HEK293 (cell line): ENCODE results near the gene CYP4F22.
A peak's percentile ranks its signal among the peaks of the same experiment; 100 is the strongest.

Experiments used
- CTCF ChIA-PET: fragments of 350-600 bp; formaldehyde crosslinking; extraction: SDS; loops from one replicate; lab custom pipeline; 2021; ENCODE audit warnings: antibody characterized with exemption; lab: Yijun Ruan, JAX
- POLR2A ChIA-PET: fragments of 300-600 bp; formaldehyde crosslinking; extraction: SDS; loops from one replicate; lab custom pipeline; 2020; ENCODE audit warnings: antibody characterized with exemption, inconsistent platforms; lab: Yijun Ruan, JAX
- H3K27ac ChIP-seq: fragments of 200-500 bp; sonication (Bioruptor generic); 2 replicates; pipeline ENCODE4 v1.5.1; 2014; ENCODE audit warnings: low read depth, low read length, control low read depth, inconsistent platforms; ENCODE audit errors: extremely low read depth
- H3K36me3 ChIP-seq, 2 experiments: fragments of 200-500 bp in 1 of 2; sonication (Bioruptor generic) in 1 of 2; 1 replicate in 1 of 2; 2 replicates in 1 of 2; pipeline ENCODE4 v1.5.1; 2014 to 2017; ENCODE audit warnings: inconsistent platforms in 2 of 2, low read length in 2 of 2; ENCODE audit not compliant: control insufficient read depth in 2 of 2, insufficient read depth in 1 of 2
- H3K4me1 ChIP-seq: fragments of 200-500 bp; sonication (Bioruptor generic); 2 replicates; pipeline ENCODE4 v1.5.1; 2014; ENCODE audit warnings: mild to moderate bottlenecking, low read length, inconsistent platforms; ENCODE audit not compliant: control insufficient read depth, insufficient read depth
- H3K4me3 ChIP-seq: 2 replicates; pipeline ENCODE4 v1.5.1; 2011; ENCODE audit warnings: low read depth, mild to moderate bottlenecking, control low read depth, low read length, moderate library complexity
- H3K9me3 ChIP-seq: fragments of 200-500 bp; sonication (Bioruptor generic); 2 replicates; pipeline ENCODE4 v1.5.1; 2014; ENCODE audit warnings: low read depth, low read length, inconsistent platforms; ENCODE audit not compliant: control insufficient read depth, insufficient read depth
- EGR2 ChIP-seq: fragments of 450-650 bp; formaldehyde crosslinking; IDR thresholded peaks from 2 replicates; pipeline ENCODE4 v1.5.1; 2016; ENCODE audit warnings: low read depth, missing biosample characterization, missing genetic modification characterization
- GLIS1 ChIP-seq: fragments of 450-650 bp; formaldehyde crosslinking; IDR thresholded peaks from 2 replicates; pipeline ENCODE4 v1.5.1; 2016; ENCODE audit warnings: missing biosample characterization, missing genetic modification characterization
- HIC1 ChIP-seq: fragments of 450-650 bp; formaldehyde crosslinking; IDR thresholded peaks from 2 replicates; pipeline ENCODE4 v1.5.1; 2016; ENCODE audit warnings: missing biosample characterization, missing genetic modification characterization
- KLF1 ChIP-seq: fragments of 450-650 bp; formaldehyde crosslinking; IDR thresholded peaks from 2 replicates; pipeline ENCODE4 v1.5.1; 2016; ENCODE audit warnings: missing biosample characterization, missing genetic modification characterization
- KLF8 ChIP-seq: fragments of 450-650 bp; formaldehyde crosslinking; IDR thresholded peaks from 2 replicates; pipeline ENCODE4 v1.5.1; 2016; ENCODE audit warnings: missing biosample characterization, missing genetic modification characterization
- PRDM10 ChIP-seq: fragments of 450-650 bp; formaldehyde crosslinking; IDR thresholded peaks from 2 replicates; pipeline ENCODE4 v1.5.1; 2016; ENCODE audit warnings: missing biosample characterization, missing genetic modification characterization
- SCRT1 ChIP-seq: fragments of 450-650 bp; formaldehyde crosslinking; IDR thresholded peaks from 2 replicates; pipeline ENCODE4 v1.5.1; 2016; ENCODE audit warnings: missing biosample characterization, missing genetic modification characterization, borderline replicate concordance
- SP3 ChIP-seq: fragments of 450-650 bp; formaldehyde crosslinking; IDR thresholded peaks from 2 replicates; pipeline ENCODE4 v1.5.1; 2016; ENCODE audit warnings: missing biosample characterization, missing genetic modification characterization
- ZBTB10 ChIP-seq: fragments of 450-650 bp; formaldehyde crosslinking; IDR thresholded peaks from 2 replicates; pipeline ENCODE4 v1.5.1; 2016; ENCODE audit warnings: missing biosample characterization, missing genetic modification characterization
- ZBTB21 ChIP-seq: fragments of 450-650 bp; formaldehyde crosslinking; IDR thresholded peaks from 2 replicates; pipeline ENCODE4 v1.5.1; 2017; ENCODE audit warnings: missing biosample characterization, missing genetic modification characterization
- ZBTB26 ChIP-seq: fragments of 450-650 bp; formaldehyde crosslinking; optimal IDR thresholded peaks from 2 replicates; pipeline ENCODE3; 2016; ENCODE audit warnings: missing biosample characterization, mild to moderate bottlenecking, missing genetic modification characterization
- ZEB2 ChIP-seq: fragments of 450-650 bp; formaldehyde crosslinking; IDR thresholded peaks from 2 replicates; pipeline ENCODE4 v1.5.1; 2016; ENCODE audit warnings: missing biosample characterization, missing genetic modification characterization
- ZFHX2 ChIP-seq: fragments of 450-650 bp; formaldehyde crosslinking; conservative IDR thresholded peaks from 2 replicates; pipeline ENCODE4 v1.5.1; 2016; ENCODE audit warnings: missing biosample characterization, missing genetic modification characterization
- ZNF24 ChIP-seq: fragments of 450-650 bp; formaldehyde crosslinking; IDR thresholded peaks from 2 replicates; pipeline ENCODE4 v1.5.1; 2016; ENCODE audit warnings: missing biosample characterization, missing genetic modification characterization
- ZNF266 ChIP-seq: fragments of 450-650 bp; formaldehyde crosslinking; IDR thresholded peaks from 2 replicates; pipeline ENCODE4 v1.5.1; 2016; ENCODE audit warnings: missing biosample characterization, missing genetic modification characterization, low read depth
- ZNF280D ChIP-seq: fragments of 450-650 bp; formaldehyde crosslinking; IDR thresholded peaks from 2 replicates; pipeline ENCODE4 v1.5.1; 2016; ENCODE audit warnings: missing biosample characterization, missing genetic modification characterization
- ZNF37A ChIP-seq: fragments of 450-650 bp; IDR thresholded peaks from 2 replicates; pipeline ENCODE4 v1.5.1; 2018; ENCODE audit warnings: missing biosample characterization, missing genetic modification characterization
- ZNF391 ChIP-seq: fragments of 450-650 bp; formaldehyde crosslinking; IDR thresholded peaks from 2 replicates; pipeline ENCODE4 v1.5.1; 2016; ENCODE audit warnings: low read depth, missing biosample characterization, missing genetic modification characterization, borderline replicate concordance
- ZNF398 ChIP-seq: fragments of 450-650 bp; formaldehyde crosslinking; IDR thresholded peaks from 2 replicates; pipeline ENCODE4 v1.5.1; 2017; ENCODE audit warnings: missing biosample characterization, missing genetic modification characterization
- ZNF747 ChIP-seq: fragments of 450-650 bp; formaldehyde crosslinking; IDR thresholded peaks from 2 replicates; pipeline ENCODE4 v1.5.1; 2016; ENCODE audit warnings: missing biosample characterization, missing genetic modification characterization
- ZNF777 ChIP-seq: fragments of 450-650 bp; formaldehyde crosslinking; IDR thresholded peaks from 2 replicates; pipeline ENCODE4 v1.5.1; 2017; ENCODE audit warnings: missing biosample characterization, missing genetic modification characterization, borderline replicate concordance

Gene CYP4F22

GRCh38 chr19:15551293-15552004 is 43.1 kb downstream of the CYP4F22 start (continued):
- TF ChIP-seq ZBTB26 (tag by site-specific recombination) (peak; percentile 62), SP3 (peak; percentile 93), KLF1 (peak; percentile 45), ZNF37A (tag by site-specific recombination) (no peak), PRDM10 (0 out of 2 replicates have a peak, but pooled peaks have one; percentile 21), EGR2 (tag by site-specific recombination) (0 out of 2 replicates have a peak, but pooled peaks have one; percentile 50), SCRT1 (no peak), ZBTB10 (tag by site-specific recombination) (peak; percentile 24; the same call in 1 of the 2 replicates), ZBTB21 (tag by site-specific recombination) (peak; percentile 86), ZNF398 (no peak), ZFHX2 (tag by site-specific recombination) (peak; percentile 80), GLIS1 (peak; percentile 41), ZNF391 (tag by site-specific recombination) (no peak)

- ChIA-PET POLR2A (interaction anchor here (1.2 to 1.4 kb wide), 2 partner anchors 136 to 176 kb away, joined by 3 to 10 read pairs; partner anchors contain the start of gene AKAP8), CTCF (interaction anchor here (0.6 to 2.0 kb wide), 17 partner anchors 10 to 653 kb away, joined by 3 to 27 read pairs (median 3); partner anchors contain the start of gene AKAP8L)
- Histone ChIP-seq H3K36me3 (no peaks in the 10 kb centered on the region), H3K4me3 (no peak overlapping the region), H3K4me1 (peaks cover 6% of the 10 kb centered on the region; the same call in 1 of the 2 replicates), H3K9me3 (no peaks in the 10 kb centered on the region), H3K27ac (no peak overlapping the region)
- TF ChIP-seq ZNF747 (no peak), ZNF24 (tag by site-specific recombination) (no peak), ZNF777 (no peak), HIC1 (tag by site-specific recombination) (no peak), KLF8 (no peak), ZNF266 (tag by site-specific recombination) (no peak), ZEB2 (no peak), ZNF280D (tag by site-specific recombination) (no peak)
These were observed 46.7 kb downstream of the CYP4F22 start for GRCh38 chr19:15555021-15555420.
